ENCODE measurements around the gene WBP11.

- no peak for TF ChIP-seq CTCF (conservative IDR thresholded peaks at IDR 0.05; ENCODE audit: low read depth, low read length)
- no peak for TF ChIP-seq EZH2 (IDR thresholded peaks at IDR 0.05; ENCODE audit: borderline replicate concordance, low read depth, low read length, poor library complexity, severe bottlenecking)
Measured at GRCh38 chr12:14765398-14765797, 37.9 kb downstream of the WBP11 start.
